Activated naive CD4-positive, alpha-beta T cell treated with anti-CD3 and anti-CD28 coated beads, Interleukin-2, amount 50 U/mL, for 24 hours (primary cell): ENCODE data around the gene XRCC2.
"Not testable (repeated sequence)": the region's sequence is repeated elsewhere in the genome, so short reads cannot be mapped to it uniquely, and the experiment has no call there.

Experiments
- H3K27ac Mint-ChIP-seq: one replicate; pipeline ENCODE4 v1.8.0; 2021; ENCODE audit warnings: mild to moderate bottlenecking, mixed read lengths
- H3K27me3 Mint-ChIP-seq: one replicate; pipeline ENCODE4 v1.8.0; 2021; ENCODE audit warnings: mixed read lengths
- H3K36me3 Mint-ChIP-seq: one replicate; pipeline ENCODE4 v1.8.0; 2021; ENCODE audit warnings: mixed read lengths
- H3K4me1 Mint-ChIP-seq: one replicate; pipeline ENCODE4 v1.8.0; 2021; ENCODE audit warnings: mixed read lengths
- H3K4me3 Mint-ChIP-seq: one replicate; pipeline ENCODE4 v1.8.0; 2021; ENCODE audit warnings: mild to moderate bottlenecking, mixed read lengths
- H3K9me3 Mint-ChIP-seq: one replicate; pipeline ENCODE4 v1.8.0; 2021; ENCODE audit warnings: mixed read lengths

Gene XRCC2

DNA sequence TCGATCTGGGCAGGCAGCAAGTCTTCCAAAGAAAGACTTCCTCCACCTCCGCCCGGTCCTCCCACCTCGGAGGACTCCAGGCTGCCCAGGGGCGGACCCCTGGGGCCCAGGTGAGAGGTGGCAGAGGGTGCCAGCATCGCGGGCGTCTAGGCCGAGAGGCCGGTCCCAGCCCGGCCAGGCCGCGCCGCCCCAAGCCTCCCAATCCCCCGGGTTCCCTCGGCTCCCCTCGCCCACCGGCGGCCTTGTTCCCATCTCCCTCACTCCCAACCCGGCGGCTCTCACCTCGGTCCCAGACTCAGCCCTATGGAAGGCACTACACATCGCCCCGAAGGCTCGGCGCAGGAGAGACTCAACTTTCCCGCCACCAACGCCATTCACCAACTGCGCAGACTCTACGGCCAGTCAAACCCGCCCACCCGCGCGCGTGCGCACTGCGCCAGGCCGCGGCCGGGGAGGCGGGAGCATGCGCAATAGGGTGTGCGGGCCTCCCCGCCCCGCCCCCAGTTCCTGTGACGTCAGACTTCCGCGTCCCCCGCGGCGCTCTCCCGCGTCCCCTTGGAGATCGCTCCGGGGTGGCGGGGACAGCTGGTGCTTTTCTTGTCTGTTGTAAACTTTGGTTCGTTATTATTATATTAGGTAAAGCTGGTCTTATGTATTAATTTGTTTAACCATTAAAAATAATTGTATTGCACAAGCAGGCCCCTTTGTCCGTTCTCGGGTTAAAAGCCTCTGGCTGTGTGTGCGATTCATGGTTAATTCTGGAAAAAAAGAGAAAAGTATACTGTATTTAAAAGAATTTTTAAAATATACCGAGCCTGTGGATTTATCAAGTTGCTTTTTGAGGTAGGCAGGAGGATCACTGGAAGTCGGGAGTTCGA lies at the start of gene XRCC2:
TSS of gene XRCC2 (minus strand) at position 383 of the 878 bp plus-strand sequence. CDS start at position 321, 62 bp downstream.
- Mint-ChIP-seq H3K4me1 (peaks cover 10% of the 10 kb centered on the region), H3K27ac (peak within 1 kb of the TSS; percentile 96), H3K27me3 (no peaks in the 10 kb centered on the region), H3K4me3 (peak within 1 kb of the TSS; percentile 95), H3K9me3 (no peaks in the 10 kb centered on the region), H3K36me3 (no peaks in the 10 kb centered on the region)

DNA sequence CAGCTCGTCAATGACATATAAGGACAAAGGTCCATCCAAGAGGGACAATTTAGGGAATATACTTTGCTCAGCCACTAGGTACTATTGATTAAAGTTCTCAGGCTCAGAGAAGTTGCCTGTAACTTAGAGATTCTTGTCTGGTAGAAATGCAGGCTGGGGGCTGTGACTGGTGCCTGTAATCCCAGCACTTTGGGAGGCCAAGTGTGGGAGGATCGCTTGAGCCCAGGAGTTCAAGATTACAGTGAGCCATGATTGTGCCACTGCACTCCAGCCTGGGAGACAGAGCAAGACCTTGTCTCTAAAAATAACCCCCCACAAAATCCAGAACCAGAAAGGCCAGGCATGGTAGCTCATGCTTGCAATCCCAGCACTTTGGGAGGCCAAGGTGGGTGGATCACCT lies 47.4 kb upstream of the XRCC2 start:
- Mint-ChIP-seq H3K27ac (no peak overlapping the region), H3K27me3 (peaks cover 1% of the 10 kb centered on the region), H3K9me3 (no peaks in the 10 kb centered on the region), H3K4me1 (no peaks in the 10 kb centered on the region), H3K4me3 (no peak overlapping the region), H3K36me3 (no peaks in the 10 kb centered on the region)

DNA sequence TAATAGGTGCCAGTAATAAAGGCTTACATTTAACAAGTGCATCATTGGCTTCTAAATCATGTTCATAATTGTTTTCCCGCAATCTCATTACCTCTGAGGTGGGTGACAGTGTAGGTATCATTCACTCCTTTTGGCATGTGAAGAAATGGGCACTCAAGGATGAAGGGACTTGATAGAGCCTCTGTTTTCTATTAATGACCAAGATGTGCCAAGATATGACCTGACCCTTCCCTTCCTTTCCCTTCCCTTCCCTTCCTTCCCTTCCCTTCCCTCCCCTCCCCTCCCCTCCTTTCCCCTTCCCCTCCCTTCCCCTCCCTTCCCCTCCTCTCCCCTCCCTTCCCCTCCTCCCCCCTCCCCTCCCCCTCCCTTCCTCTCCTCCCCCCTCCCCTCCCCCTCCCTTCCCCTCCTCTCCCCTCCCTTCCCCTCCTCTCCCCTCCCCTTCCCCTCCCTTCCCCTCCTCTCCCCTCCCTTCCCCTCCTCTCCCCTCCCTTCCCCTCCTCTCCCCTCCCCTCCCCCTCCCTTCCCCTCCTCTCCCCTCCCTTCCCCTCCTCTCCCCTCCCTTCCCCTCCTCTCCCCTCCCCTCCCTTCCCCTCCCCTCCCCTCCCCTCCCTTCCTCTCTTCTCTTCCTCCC lies 36.6 kb upstream of the XRCC2 start:
- not testable (repeated sequence) for H3K4me3 Mint-ChIP-seq, H3K36me3 Mint-ChIP-seq, H3K27ac Mint-ChIP-seq, H3K4me1 Mint-ChIP-seq, H3K9me3 Mint-ChIP-seq, H3K27me3 Mint-ChIP-seq

- peak overlapping the region; percentile 2 for H3K27ac Mint-ChIP-seq
- H3K4me3 Mint-ChIP-seq: no peak overlapping the region
- H3K27me3 Mint-ChIP-seq: no peaks in the 10 kb centered on the region
- H3K4me1 Mint-ChIP-seq: no peaks in the 10 kb centered on the region
- H3K9me3 Mint-ChIP-seq: no peaks in the 10 kb centered on the region
- no peaks in the 10 kb centered on the region for H3K36me3 Mint-ChIP-seq
Measured at GRCh38 chr7:152711444-152711944, 35.6 kb upstream of the XRCC2 start.

DNA sequence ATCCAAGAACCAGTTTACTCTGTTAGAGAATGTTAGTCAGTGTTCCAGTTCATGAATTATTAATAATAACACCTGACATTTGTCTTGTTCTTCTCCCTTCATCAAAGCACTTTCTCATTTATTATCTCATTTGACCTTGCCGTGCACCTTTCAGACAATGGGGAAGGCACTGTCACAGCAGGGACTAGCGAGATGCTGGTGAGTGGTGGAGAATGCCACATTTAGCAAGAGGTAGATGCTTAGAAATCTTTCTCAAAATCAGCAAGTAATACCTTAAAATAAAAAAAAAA lies 34.2 kb upstream of the XRCC2 start:
- H3K27me3 Mint-ChIP-seq: no peaks in the 10 kb centered on the region

DNA sequence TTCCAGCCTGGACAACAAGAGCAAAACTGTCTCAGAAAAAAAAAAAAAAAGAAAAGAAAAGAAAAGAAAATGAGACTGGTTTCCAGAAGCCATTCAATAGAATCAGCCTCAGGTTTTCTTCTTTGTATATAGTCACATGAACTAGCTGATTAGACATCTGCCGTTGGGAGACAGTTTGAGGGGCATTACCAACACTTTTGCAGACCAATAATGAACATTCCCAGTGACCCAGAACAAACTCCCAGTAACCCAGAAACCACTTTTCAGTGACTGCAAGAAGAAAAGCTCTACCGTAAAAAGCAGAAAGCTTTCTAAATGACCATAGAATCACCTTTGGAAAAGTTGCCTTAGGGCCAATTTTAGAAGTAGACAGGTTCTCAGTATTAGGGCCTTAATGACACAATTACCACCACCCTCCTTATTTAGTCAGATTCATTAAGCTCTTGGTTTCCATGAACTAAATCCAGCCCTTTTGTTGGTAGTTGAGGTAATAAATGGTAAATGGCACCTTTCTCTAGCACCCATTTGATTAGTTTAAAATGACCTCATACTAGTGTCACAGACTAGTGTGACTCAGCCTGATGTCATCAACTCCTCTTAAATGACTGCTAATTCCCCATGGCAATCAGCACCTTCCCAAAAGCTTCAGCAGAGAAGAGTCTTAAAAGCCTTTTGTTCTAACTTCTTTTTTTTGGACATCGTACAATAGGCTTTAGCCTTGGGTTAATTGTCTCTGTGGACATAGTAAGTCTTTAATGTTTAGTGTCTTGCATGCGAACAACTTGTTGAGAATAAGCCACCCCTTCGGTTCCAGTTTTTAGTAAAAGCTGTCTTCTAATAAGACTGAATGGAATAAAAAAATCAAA lies 33.6 kb upstream of the XRCC2 start:
- Mint-ChIP-seq H3K9me3 (no peaks in the 10 kb centered on the region), H3K27me3 (no peaks in the 10 kb centered on the region), H3K27ac (no peak overlapping the region), H3K4me1 (no peaks in the 10 kb centered on the region), H3K4me3 (no peak overlapping the region), H3K36me3 (no peaks in the 10 kb centered on the region)

More for the DNA sequence above, 34.2 kb upstream of the XRCC2 start:
- no peaks in the 10 kb centered on the region for H3K36me3 Mint-ChIP-seq
- H3K4me3 Mint-ChIP-seq: no peak overlapping the region
- no peaks in the 10 kb centered on the region for H3K4me1 Mint-ChIP-seq
- no peaks in the 10 kb centered on the region for H3K9me3 Mint-ChIP-seq
- no peak overlapping the region for H3K27ac Mint-ChIP-seq

DNA sequence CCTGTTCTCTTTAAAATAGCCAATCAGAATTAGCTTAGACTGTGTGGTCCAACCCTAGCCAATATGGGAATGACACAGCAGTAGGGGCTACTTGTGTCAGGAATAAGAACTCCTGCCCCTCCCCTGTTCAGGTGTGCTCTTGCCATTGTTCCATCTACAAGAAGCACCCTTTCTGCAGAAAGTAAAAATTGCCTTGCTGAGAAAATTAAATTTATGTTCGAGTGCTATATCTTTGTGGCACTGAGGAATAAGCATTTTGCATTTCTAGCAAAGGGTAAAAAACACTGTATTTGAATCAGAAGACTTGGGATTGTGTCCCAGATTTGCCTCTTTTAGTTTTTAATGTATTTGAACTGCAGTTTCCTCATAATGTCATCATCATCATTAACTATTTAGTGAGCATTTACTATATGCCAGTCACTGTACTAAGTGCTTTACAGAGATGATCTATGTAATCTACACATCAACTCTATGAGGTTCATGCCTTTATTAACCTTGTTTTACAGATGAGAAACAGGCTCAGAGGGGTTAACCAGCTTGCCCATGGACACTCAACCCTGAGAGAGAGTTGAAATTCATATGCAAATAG lies 28.9 kb upstream of the XRCC2 start:
- H3K27me3 Mint-ChIP-seq: peaks cover 2% of the 10 kb centered on the region

GRCh38 chr7:152699079-152699478 lies 23.1 kb upstream of the XRCC2 start:
- no peaks in the 10 kb centered on the region for H3K36me3 Mint-ChIP-seq
- peaks cover 2% of the 10 kb centered on the region for H3K27me3 Mint-ChIP-seq
- no peaks in the 10 kb centered on the region for H3K4me1 Mint-ChIP-seq
- no peak overlapping the region for H3K4me3 Mint-ChIP-seq
- no peak overlapping the region for H3K27ac Mint-ChIP-seq
- no peaks in the 10 kb centered on the region for H3K9me3 Mint-ChIP-seq

More for the DNA sequence above, 28.9 kb upstream of the XRCC2 start:
- Mint-ChIP-seq H3K27ac (no peak overlapping the region), H3K36me3 (no peaks in the 10 kb centered on the region), H3K4me1 (no peaks in the 10 kb centered on the region), H3K4me3 (no peak overlapping the region), H3K9me3 (no peaks in the 10 kb centered on the region)

- H3K4me3 Mint-ChIP-seq, H3K36me3 Mint-ChIP-seq, H3K9me3 Mint-ChIP-seq, H3K27ac Mint-ChIP-seq, H3K27me3 Mint-ChIP-seq, H3K4me1 Mint-ChIP-seq: not testable (repeated sequence)
Measured at GRCh38 chr7:152697268-152697974, 21.5 kb upstream of the XRCC2 start.

- not testable (repeated sequence) for H3K9me3 Mint-ChIP-seq, H3K36me3 Mint-ChIP-seq, H3K4me1 Mint-ChIP-seq, H3K27me3 Mint-ChIP-seq, H3K27ac Mint-ChIP-seq, H3K4me3 Mint-ChIP-seq
Measured at GRCh38 chr7:152692196-152692595, 16.3 kb upstream of the XRCC2 start.

GRCh38 chr7:152683297-152683696 lies 7.4 kb upstream of the XRCC2 start:
- no peaks in the 10 kb centered on the region for H3K9me3 Mint-ChIP-seq
- no peaks in the 10 kb centered on the region for H3K27me3 Mint-ChIP-seq
- no peaks in the 10 kb centered on the region for H3K36me3 Mint-ChIP-seq
- H3K27ac Mint-ChIP-seq: no peak overlapping the region
- no peak overlapping the region for H3K4me3 Mint-ChIP-seq
- no peaks in the 10 kb centered on the region for H3K4me1 Mint-ChIP-seq

- Mint-ChIP-seq H3K27ac (peak overlapping the region; percentile 32), H3K4me3 (peak overlapping the region; percentile 27), H3K27me3 (no peaks in the 10 kb centered on the region), H3K4me1 (peaks cover 10% of the 10 kb centered on the region), H3K9me3 (no peaks in the 10 kb centered on the region), H3K36me3 (no peaks in the 10 kb centered on the region)
Measured at GRCh38 chr7:152677808-152678670, 2.1 kb upstream of the XRCC2 start.

DNA sequence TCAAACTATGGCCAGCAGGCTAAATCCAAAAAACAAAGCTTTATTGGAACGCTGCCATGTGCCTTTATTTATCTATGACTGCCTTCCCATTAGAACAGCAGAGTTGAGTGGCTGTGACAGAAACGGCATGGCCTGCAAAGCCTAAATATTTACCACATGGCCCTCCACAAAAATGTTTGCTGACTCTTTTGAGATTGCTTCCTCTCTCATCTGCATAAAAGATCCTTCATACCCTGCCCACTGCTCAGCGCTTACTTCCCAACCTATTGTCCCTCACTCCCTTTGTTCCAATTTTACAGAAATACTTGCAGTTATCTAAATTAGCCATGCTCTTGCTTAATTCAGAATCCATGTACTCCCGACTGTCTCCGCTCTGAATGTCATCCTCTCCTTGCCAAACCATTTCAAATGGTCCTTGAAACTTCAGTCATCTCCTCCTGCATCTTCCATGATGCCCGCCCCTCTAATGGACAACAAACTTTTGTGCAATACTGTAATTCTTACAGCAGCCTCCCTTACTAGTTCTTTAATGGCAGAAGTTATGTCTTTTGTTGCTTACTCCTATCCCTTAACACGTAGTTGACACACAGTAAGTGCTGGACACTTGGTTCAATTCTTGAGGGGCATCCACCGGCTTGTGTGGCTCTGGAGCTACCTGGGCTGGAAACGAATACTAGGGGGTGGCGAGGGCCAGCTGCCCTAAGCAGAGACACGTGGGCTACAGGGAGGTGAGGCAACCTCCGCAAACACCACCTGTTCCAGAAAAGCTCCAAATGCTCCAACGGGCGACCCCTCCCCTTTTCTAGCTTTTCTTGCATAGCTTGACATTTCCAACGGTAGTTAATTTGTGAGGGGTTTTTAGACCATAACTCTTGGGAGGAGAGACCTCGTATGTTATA lies 832 bp downstream of the XRCC2 start:
- Mint-ChIP-seq H3K27me3 (no peaks in the 10 kb centered on the region), H3K27ac (no peak overlapping the region), H3K9me3 (no peaks in the 10 kb centered on the region), H3K4me3 (peak overlapping the region; percentile 95), H3K36me3 (no peaks in the 10 kb centered on the region), H3K4me1 (peaks cover 10% of the 10 kb centered on the region)
